Activated CD8-positive, alpha-beta memory T cell treated with anti-CD3 and anti-CD28 coated beads for 48 hours (primary cell): ENCODE results near the gene LPAR2.
"Not testable (repeated sequence)": the region's sequence is repeated elsewhere in the genome, so short reads cannot be mapped to it uniquely, and the experiment has no call there.

Experiments
- DNase-seq, 3 experiments: peaks; one replicate each; pipeline ENCODE4 v3.0.0-alpha.2; 2020; ENCODE audit warnings: low read depth in 2 of 3, low spot score in 2 of 3

LPAR2 gene

DNA sequence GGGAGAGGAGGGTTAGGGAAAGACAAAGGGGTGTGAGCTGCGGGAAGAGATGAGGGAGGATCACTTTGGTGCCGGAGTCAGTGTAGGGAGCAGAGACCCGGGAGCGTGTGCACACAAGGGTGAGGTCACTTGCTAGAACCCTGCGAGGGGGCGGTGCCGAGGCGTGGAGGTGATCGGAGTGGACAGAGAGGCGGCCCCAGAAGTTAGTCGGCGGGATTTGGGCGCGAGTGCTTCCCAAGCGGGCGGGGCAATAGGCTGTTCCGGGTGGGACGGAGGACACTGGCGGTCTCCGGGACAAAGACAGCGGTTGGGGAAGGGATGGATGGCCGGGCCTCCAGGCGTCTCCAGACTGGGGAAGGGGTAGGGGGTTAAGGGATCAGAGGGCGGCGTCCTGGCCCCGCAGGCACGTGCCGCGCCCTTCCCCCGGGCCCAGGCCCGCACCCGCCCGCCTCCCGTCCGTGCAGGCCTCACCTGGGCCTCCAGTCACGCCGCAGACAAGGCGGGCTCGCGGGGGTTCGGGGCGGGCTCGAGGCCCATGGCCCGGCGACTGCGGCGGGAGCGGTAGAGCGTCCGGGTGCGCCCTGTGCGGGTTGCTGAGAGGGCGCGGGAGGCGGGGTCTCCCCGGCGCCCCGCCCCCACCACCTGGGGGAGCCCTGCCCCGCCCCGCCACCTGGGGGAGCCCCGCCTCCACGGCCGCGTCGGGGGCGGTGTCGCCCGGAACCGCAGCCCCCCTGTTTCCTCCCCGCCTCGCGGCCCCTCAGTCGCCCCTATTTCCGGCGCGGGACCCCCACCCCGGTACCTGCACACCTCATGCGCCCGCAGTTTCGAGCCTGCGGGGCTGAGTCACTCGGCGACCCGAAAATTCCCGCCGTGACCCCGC is at the start of gene LPAR2:
Gene LPAR2, minus strand, starts transcription at position 600 of the 880 bp plus-strand sequence. CDS start 945 bp downstream, outside the sequence.
- peak; percentile 36 to 54 (median 42) for DNase-seq

DNA sequence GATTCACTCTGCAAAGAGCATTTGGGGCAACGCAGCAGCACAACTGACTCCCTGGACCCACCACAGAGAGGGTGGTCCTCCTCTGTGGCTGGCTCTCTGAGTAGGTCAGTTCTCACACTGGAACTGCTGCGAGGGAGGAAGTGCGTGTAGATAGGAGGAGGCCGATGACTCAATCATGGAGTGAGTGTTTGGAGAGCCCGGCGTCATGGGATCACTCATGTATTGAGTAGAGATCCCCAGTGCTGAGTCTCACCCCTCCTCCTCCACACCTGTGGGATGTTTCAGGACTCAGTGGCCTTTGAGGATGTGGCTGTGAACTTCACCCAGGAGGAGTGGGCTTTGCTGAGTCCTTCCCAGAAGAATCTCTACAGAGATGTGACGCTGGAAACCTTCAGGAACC is 49.6 kb upstream of the LPAR2 start:
- DNase-seq: no peak

DNA sequence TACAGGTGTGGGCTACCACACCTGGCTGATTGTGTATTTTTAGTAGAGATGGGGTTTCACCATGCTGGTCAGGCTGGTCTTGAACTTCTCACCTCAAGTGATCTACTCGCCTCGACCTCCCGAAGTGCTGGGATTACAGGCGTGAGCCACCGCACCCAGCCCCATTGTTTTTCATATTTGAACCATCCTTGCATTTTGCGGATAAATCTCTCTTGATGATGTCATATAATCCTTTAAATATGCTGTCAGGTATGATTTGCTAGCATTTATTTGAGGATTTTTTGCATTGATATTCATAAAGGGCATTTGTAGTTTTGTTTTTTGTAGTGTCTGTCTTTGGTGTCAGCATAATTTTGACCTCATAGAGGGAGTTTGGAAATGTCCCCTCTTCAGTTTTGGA is 46.3 kb upstream of the LPAR2 start:
- DNase-seq: no peak

DNA sequence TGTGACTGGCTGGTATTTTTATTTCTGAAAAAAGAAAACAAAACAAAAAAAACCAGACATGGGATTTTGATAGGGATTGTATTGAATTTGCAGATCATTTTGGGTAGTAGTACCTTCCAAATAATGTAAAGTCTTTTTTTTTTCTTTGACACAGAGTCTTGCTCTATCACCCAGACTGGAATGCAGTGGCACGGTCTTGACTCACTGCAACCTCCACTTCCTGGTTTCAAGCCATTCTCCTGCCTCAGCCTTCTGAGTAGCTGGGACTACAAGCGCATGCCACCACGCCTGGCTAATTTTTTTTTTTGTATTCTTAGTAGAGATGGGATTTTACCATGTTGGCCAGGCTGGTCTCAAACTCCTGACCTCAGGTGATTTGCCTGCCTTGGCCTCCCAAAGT is 44.8 kb upstream of the LPAR2 start:
- DNase-seq: no peak

DNA sequence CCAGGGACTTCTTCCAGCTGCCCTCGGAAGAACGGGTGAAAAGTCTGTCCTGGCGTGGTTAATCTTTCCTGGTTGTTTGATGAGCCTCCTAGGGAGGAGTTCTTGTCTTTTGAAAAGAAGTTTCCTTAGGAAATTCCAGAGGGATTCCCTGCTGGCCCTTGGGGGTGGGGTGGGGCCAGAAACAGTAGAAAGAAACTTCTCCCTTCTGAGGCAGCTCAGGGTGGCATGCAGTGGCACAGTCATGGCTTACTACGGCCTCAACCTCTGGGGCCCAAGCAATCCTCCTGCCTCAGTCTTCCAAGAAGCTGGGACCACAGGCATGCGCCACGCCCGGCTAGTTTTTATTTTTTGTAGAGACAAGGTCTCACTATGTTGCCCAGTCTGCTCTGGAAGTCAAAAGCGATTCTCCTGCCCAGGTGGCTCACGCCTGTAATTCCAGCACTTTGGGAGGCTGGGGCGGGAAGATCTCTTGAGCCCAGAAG is 42.1 kb upstream of the LPAR2 start:
- DNase-seq: no peak

DNA sequence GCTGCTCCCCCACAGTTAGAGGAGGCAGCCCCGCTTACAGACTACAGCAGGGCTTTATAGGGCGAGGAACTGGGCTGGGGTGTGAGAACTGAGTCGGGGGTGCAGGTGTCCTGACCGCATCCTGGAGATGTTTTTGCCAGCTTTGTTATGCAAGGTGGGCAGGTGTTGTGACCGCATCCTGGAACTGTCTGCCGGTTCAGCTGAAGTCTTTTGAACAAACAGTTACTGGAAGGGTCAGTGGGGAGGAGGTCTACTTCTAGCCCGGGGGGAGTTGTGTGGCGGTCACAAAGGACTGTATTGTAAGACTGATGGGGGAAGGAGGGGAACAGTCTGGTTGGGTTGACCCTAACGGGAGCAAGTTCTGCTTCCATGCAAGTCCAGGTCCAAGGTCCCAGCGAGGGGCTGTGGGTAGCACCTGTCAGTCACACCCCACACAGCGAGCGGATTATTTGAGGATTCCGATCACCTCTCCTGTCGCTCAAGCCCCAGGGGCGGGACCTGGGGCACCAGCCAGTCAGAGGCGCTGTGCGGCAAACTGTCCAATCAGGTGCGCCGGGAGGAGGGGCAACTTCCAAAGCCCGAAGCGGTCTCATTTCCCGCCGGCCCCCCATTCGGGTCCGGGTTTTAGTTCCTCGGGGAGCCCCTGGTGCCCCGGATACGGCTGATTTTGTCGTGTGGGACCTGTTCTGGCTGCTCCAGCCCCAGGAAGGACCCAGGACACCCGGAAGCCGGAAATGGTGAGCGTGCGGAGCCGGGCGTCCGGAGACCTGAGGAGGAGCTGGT is 40.4 kb upstream of the LPAR2 start, which contains the start of gene ZNF101:
Gene ZNF101, plus strand, starts transcription at position 610 of the 783 bp plus-strand sequence. Its CDS starts 125 bp downstream, at position 735.
- peak; percentile 82 to 92 (median 83) for DNase-seq

DNA sequence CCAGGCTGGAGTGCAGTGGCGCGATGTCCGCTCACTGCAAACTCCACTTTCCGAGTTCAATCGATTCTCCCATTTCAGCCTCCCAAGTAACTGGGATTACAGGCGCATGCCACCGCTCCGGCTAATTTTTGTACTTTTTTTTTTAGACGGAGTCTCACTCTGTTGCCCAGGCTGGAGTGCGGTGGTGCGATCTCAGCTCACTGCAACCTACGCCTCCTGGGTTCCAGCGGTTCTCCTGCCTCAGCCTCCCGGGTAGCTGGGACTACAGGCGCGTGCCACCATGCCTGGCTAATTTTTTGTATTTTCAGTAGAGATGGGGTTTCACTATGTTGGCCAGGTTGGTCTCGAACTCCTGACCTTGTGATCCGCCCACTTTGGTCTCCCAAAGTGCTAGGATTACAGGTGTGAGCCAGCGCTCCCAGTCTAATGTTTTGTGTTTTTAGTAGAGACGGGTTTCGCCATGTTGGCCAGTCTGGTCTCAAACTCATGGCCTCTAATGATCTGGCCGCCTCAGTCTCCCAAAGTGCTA is 37.5 kb upstream of the LPAR2 start:
- DNase-seq: not testable (repeated sequence)

DNA sequence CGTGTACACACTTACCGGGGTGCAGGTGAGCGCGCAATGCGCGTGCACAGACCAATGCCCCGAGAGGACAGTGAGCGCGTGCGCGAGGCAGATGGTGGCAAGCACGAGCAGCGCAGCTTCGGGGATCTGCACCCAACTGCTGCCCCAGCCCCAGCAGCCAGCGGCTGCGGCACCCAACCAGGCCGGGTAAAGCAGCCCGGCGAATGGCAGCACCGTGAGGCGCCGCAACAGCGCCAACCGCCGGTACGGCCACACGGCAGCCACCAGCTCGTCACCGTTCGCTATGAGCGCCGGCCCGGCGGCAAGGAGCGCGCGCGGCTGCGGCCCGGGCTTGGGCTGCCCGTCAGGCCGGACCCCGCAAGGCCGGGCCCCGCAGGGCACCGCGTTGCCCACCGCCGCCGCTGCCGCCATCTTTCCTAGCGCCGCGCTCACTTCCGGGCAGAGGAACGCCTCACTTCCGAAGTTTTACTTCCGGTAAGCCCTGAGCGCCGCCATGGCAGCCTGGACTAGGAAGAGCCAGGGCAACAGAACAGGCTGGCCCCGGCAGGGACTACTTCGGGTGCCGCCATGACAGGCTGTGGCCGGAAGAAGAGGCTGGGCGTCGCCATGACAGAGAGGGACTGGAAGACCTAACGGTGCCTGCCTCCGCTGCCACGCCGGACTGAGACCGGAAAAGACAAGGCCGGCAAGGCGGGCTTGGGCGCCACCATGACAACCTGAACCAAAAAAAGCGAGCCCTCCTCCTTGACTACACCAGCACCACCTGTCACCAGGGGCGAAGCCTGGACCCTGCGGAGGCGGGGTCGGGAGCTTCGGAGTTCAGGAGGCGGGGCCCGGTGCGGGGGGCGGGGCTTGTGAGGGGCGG is 35.5 kb upstream of the LPAR2 start, which contains the start of gene ATP13A1:
Gene ATP13A1, minus strand, starts transcription at position 421 of the 865 bp plus-strand sequence. Its CDS starts 10 bp downstream, at position 411.
- peak; percentile 76 to 87 (median 85) for DNase-seq

DNA sequence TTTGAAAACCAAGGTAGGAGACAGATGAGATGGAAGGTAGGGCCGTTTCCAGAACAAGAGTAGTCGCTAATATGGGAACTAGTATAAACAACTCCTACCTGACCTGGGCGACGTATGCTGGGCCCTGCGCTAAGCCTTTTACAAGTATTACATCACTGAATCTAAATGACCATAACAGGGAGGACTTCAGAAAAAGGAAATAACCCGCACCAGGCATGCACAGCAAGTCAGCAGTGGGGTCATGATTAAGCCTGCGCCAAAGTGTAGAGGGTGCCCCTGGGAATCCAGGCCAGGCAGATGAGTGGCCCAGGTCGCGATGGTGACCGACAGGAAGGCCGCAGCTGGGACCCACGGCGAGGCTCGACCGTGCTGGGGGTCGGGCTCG is 34.8 kb upstream of the LPAR2 start:
- DNase-seq: no peak

DNA sequence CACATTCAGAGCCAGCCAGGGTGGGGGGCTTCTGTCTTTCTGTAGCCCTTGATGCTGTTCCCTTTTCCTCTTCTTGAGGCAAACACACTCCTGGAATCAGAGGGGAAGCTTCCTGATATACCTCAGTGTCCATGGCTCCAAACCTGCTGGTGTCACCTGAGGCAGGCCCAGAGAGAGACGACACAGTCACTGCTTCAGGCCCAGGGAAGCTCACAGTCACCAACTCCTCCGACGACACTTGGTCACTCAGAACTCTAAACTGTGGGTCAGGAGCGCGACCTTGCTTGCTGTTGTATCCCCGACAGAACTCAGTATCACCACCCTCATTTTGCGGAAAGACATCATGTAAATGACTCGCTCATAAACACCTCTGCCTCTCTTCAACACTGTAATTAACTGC is 34.3 kb upstream of the LPAR2 start:
- DNase-seq: no peak

DNA sequence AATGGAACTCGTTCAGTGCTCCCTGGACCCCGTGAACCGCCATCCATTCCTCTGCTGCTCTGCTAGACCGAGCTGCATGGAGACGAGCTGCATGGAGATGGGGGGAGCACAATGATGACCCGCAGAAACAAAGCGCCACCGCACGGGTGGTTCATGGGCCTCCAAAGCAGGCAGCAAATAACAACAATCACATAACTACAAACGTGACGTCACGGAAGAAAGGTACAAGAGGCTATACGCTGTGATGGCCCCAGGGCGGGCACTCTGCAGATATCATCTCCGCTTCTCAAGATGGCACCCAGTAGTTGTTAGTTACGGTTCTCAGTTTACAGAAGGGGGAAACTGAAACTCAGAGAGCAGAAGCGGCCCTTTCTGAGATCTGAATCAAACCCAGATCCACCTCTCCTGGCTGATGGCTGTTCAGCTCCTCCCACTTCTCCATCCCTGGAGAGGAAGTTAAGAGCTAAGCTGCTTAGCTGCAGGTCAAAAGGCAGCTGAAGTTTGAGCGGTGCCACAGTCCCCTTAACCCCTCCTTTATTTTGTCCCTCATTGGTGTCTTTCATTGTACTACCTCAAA is 33.7 kb upstream of the LPAR2 start:
- no peak for DNase-seq

DNA sequence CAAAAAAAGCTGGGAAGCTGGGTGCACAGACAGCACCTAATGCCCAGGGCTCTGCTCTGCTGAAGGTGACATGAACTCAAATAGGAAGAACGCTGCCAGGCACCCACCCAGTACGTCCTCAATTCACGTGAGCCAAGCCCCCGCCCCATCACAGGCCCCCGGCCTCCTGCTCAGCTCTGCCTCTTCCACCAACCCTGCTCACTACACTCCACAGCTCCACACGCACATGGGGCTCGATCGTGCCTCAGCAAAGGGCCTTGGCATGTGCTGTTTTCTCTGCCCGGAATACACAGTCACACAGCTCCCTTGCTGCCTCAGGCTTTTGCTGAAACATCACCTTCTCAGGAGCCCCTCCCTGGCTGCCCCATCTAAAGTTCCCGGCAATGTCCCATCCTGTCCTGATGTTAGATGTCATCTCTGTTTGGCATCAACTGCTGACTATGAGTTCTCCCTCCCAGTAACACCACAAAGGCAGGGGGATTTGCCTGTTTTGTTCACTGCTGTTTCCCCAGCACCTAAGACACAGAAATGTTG is 33.2 kb upstream of the LPAR2 start:
- no peak for DNase-seq

DNA sequence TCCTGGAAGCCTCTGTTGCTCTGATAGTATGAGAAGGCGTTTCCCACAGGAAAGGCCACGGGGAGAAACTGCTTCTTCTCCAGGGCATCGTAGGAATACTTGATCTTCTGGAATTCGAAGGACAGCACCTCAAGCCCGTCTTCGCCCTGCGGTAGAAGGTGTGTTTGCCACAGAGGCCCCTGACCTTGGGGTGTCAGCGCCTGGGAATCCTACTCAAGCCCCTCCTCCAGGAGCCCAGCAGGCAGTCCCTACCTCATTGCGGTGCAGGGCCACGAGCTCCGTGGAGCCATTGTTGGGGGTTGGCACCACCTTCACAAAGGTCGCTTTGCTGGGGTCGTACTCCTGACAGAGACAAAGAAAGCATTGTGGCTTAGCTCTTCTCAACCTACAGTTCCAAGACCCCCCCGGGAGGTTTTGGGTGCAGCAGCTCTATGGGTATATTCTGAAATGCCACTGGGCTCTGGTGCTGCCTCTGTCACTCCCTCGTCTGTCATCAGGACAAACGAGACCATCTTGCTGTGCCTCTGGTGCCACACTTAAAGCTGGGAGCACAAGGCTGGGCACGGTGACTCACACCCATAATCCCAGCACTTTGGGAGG is 31.7 kb upstream of the LPAR2 start:
- no peak for DNase-seq

DNA sequence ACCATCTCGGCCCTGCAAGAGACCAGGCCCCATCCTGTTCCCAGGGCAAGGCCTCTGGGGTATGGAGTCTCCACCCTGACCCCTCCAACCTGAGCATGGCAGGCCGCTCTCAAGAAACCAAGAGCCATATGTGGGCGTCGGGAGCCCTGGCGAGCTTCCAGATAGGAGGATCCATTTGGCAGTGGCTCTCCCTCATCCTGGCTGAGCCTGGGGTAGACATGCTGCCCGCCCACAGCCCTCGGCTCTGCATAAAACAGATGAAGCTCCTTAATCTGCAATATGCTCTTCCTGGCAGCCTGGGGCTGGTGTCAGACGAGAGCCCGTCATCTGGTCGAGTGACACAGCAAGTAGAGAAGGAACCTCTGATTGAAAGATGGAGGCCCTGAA is 29.4 kb upstream of the LPAR2 start:
- no peak for DNase-seq

DNA sequence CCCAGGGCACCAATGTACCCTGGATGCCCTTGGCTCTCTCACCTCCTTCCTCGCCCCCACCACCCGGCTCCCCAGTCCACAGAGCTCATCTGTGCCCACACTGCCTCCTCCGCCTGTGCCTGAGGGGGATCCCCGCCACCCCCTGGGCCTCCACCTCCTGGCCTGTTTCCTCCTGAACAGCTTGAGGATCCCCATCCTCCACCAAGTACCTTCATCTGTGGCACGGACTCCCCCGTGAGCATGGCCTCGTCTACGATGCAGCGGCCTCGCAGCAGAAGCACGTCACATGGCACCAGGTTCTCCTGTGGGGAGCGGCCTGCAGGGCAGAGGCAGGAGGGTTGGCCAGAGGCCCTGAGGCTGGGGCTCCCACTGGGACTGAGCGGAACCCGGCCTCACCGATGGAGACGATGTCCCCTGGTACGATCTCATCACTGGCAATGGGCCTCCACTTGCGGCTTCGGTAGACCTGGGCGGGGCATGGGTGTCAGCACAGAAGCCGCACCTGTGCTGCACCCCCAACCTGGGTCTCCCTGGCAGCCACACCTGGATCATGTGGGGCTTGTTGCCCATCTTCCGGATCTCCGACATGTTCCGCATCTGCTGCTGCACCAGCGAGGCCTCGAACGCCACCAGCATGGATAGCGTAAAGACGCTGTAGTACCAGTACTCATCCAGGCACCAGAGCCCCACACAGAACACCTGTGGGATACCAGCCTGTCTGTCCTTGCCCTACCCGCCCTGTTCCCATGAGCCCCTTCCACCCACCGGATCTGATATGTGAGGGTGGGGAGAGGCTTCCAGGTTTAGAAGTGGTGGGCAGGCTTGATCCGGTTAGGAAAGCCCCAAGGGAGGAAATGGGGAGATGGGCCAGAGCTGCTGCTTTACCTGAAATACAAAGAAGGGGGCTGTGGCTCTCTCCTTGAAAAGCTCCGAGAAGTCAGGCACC is 28.7 kb upstream of the LPAR2 start:
- DNase-seq: no peak

DNA sequence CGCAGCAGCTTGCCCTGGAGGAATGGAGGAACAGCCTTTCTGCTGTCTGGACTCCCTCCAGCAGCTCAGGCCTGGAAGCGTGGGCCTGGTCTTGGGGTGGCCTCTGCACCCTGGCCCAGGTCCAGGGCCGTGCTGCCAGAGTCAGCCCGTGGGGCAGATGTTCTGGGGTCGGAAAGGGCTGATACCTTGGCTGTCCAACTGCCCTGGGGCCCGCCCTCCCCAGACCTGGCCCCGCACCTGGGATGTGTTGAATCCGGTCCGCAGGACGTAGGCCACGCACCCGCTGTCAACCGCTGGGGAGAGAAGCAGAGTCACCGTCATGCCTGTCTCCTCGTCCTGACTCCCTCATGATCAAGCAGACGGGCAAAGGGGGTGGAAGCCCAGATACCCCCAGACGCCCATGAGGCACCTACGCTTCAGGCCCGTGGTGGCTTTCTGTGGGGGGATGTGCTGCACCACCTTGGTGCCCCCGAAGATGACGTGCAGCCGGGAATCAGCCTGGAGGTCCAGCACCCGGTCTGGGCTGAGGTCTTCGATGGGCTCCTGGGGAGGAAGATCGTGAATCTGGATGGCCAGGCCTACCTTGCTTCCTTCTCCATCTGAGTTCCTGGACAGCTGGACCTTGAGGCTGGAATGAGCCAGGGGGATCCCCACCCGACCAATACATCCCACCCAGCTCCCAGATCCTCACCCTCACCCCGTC is 27.8 kb upstream of the LPAR2 start:
- no peak for DNase-seq

DNA sequence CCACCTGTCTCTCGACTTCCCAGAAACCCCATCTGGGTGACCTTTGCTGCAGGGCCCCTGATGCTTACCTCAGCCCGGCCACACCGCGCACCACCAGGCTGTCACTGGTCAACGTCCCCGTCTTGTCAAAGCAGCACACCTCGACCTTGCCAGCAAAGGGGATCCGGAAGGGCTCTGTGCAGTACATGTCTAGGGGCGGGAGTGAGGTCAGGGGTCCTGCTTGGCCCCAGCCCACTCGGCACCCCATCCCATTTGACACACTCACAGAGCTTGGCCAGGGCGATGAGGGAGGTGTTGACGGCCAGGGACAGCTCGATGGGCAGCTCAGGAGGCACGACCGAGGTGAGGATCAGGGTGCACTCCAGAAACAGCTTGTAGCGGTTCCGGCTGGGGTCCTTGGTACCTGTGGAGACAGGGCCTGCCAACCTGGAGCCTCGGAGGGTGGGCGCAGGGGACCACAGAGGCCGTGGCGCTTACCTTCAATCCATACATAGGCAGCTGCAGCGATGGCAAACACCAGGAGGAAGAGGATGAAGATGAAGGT is 27.1 kb upstream of the LPAR2 start:
- DNase-seq: no peak

DNA sequence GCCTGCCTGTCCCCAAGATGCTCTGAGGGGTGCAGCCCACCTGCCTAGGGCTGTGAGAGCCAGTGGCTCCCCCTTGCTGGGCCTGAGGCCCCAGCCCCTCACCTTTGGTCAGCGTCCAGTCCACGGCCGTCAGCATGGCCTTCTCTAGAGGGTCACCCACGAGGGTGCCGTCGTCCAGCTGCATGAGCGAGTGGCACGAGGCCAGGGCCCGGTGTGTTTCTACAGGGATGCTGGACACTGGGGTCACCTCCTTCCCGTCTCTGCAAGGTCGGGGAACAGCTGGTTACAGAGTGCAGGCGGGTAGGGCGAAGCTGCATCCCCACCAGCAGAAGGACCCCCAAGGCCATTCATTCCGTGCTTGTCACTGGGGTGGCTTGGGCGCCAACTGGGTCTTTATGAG is 26.4 kb upstream of the LPAR2 start:
- DNase-seq: no peak
